Measurements from ENCODE around the gene CYP27B1.

The CYP27B1 gene

DNA sequence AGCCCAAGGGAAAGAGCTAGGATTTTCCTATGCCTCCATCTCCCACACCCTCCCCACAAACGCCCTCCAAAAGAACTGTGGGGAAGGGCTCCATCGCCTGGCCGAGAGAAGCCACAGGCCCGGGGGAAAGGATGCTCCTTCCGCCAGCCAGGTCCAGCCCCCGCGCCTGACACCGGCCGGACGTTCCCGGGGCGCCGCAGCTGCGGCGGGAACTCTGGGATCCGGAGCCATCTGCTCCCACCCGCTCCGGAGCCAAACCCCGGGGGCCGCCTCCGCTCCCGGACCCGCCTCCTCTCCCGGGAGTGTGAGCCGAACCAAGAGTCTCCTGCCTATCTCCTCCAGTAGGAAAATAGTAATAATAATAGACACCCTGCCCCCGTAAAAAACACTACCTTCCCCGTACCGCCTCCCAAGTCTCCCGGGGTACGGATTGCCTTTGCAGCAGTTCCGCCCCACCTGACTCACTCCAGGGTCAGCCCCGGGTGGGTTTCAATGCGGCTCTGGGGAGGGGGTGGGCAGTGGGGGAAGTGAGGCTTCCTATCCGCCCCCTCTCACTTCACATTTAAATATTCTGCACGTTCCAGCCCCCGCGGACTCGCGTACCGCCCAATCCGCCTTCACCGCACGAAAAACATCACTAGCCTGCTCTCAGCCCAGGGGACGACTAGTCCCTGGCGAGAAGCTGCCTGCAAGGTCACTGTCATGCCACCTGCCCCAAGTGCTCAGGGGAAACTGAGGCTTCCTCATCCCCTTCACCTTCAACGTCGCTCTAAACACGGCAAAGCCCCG is 30.7 kb downstream of the CYP27B1 start:
- DNase-seq (ENCODE audit: low read depth, low spot score): peak; percentile 50

DNA sequence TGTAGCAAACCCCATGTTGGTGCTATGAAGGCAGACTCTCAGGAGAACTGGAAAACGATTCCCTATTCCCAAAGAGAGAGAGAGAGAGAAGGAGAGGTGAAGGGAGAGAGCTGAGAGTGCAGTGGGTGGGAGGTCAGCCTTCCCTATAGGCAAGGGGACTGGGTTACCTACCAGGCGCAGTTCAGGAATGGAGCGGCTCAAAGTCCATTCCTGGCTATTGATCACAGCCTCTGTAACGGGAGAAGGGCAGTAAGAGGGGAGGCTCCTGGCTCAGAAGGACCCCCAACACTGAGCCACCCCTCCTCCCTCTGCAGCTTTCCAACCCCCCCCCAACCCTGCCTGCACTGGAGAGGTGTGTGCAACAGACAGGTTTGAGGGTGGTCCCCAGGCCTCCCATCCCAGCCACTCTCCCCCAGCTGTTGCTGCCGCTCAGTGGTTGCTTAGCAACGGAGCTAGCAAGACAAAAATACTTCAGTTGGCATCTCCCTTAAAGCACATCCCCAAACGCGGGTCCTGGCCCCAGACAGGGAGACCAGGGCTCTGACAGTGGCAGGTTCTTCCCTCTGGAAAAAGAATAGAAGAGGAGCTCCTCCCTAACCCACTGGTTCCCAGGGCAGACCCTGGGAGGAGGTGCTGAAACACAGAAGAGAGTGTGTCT is 31.6 kb downstream of the CYP27B1 start:
- peak; percentile 11 for DNase-seq (ENCODE audit: low read depth, low spot score)

GRCh38 chr12:57734591-57734990 is 32.3 kb downstream of the CYP27B1 start:
- DNase-seq (ENCODE audit: low read depth, low spot score): no peak

DNA sequence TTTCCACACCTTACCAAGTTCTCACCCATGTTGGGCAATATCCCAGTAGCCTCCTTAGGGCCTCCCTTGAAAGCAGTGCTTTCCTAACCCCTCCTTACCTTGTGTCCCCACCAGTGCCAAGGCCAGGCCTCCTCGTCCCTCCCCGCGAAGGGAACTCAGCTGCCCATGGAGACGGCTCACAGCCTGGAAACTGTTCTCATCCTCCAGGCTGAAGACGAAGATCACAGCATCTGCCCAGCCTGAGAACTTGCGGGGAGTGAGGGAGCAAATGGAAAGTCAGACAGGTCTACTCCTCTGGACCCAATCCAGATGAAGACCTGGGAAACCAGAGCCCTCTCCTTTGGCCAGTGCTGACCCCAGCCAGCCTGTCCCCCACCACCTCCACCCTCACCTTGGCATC is 33.0 kb downstream of the CYP27B1 start:
- no peak for DNase-seq (ENCODE audit: low read depth, low spot score)

DNA sequence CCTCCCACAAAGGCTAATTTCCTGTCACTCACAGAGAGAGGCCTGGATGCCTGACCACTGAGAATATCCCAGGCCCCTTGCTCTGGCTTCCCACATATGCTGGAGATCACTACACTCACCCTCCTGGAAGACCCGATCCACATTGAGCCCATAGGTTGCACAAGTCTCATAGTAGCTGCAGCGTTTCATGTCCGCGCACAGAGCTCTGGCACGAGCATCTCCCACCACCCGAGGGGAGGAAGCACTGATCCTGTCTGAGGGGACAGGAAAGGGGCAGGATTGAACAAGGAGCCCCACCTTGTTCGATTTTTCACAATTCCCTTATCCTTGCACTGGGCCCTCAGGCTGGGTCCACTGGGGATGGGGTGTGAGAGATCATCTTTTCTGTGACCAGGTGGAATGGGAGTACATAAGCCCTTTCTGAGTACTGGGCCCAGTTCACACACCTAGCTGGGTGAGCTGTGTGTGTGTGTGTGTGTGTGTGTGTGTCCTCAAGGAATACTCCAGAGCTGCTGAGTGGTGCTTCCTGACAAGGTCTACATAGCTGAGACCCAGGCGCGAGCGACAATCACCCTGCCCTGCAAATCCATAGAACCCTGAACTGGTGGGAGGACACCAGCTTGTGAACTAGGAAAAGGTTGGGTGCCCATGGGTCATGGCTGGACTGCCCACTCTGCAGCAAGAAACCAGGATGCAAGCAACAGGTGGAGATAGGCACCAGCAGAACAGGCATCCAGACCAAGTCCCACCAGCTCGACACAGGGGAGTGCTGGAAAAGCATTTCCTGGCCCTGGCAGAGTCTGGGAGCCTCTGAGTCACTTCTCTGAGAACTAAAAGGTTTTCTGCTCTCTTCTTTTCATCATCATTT is 33.9 kb downstream of the CYP27B1 start:
- DNase-seq (ENCODE audit: low read depth, low spot score): no peak

- DNase-seq (ENCODE audit: low read depth, low spot score): no peak
Observed at GRCh38 chr12:57732270-57732669, 34.6 kb downstream of the CYP27B1 start.

- DNase-seq (ENCODE audit: low read depth, low spot score): no peak
Observed at GRCh38 chr12:57731411-57732080, 35.3 kb downstream of the CYP27B1 start.

- DNase-seq (ENCODE audit: low read depth, low spot score): no peak
Observed at GRCh38 chr12:57730336-57731067, 36.4 kb downstream of the CYP27B1 start.

GRCh38 chr12:57729321-57729844 is 37.5 kb downstream of the CYP27B1 start:
- DNase-seq (ENCODE audit: low read depth, low spot score): no peak

- DNase-seq (ENCODE audit: low read depth, low spot score): peak; percentile 28
Observed at GRCh38 chr12:57727758-57728395, 39.0 kb downstream of the CYP27B1 start.

DNA sequence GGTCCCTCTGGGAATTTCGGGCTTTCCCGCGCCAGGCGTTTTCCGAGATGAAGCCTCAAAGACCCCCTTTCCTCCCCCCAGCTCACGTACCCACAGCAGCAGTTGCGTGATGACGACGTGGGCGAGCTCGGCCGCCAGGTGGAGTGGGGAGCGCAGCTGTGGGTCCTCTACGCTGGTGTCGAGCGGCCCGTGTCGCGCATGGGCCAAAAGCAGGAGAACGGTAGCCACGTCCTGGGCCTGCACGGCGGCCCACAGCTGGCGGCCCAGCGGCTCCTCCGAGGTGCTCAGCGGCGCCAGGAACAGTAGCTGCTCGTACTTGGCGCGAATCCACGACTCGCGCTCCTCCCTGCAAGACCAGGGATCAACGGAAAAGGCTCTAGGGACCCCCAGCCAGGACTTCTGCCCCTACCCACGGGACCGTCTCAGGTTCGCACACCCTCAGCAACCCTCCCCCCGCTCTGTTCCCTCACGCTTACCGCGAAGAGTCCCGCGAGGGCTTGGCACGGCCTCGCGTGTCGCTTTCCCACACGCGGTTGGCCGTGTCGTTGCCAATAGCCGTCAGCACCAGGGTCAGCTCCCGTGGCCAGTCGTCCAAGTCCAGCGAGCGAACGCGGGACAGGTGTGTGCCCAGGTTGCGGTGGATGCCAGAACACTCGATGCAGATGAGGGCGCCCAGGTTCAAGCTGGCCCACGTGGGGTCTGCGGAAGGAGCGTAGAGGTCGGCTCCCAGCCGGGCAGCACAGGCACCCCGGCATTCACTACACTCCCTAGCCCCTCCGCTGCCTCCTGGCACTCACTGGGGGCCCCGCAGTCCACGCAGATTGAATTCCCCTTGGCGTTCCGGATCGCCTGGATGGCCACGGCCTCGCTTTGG is 39.8 kb downstream of the CYP27B1 start:
- peak; percentile 55 for DNase-seq (ENCODE audit: low read depth, low spot score)

GRCh38 chr12:57726151-57726883 is 40.6 kb downstream of the CYP27B1 start:
- peak; percentile 88 for DNase-seq (ENCODE audit: low read depth, low spot score)

DNA sequence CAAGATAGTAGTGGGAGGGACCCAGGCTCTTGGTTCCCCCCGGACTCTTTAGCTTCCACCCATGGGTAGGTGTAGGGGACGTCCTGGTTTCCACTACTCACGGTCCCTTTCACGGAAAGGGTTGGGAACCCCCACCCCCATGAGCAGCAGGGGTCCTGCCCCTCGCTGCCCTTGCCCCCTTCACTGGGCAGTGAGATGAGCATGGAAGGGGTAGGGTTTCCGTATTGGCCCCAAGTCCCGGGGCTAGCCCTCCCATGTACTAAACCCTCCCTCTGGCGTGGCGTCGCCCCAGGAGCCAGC is 41.1 kb downstream of the CYP27B1 start:
- no peak for DNase-seq (ENCODE audit: low read depth, low spot score)

- no peak for DNase-seq (ENCODE audit: low read depth, low spot score)
Observed at GRCh38 chr12:57724936-57725740, 41.7 kb downstream of the CYP27B1 start.

DNA sequence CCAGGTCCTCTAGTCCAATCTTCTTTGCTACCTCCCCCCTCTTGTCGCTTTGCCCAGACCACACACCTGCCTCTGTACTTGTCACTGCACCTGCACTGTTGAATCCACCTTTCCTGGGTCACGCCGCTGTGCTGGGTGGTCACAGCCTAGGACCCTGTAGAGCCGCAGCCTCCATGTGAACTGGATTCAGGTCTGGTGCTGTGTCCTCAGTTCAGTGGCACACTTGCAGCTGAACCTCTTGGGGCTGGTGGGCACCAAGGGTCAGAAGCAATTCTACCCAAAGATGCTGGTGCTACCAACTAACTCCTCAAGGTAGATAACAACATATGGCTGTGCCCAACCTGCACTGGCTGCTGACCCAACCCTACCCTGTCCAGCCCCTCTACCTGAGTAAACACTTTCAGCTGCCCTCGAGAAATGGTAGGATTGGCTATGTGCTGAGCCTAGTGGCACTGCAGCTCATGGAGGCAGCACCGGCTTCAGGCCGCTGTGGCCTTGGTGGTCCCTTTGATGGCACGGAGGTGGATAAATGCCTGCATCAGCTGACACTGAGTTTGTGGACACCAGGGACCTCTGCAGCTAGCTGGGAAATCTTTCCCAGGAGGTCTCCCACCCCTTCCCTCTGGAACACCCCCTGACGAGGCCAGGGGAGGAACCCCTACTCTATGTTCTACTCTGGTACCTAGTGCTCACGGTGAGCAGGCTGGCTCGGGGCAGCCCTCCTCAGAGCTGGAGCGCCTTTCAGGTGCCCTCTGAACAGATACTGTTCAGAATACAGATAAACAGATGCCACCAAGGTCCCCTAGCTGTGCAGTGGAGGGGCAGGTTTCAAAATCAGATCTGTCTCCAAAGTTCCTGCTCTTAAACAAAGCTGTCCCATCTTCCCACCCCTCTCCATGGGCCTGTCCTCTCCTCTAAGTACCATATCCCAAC is 42.6 kb downstream of the CYP27B1 start:
- no peak for DNase-seq (ENCODE audit: low read depth, low spot score)

GRCh38 chr12:57723630-57723962 is 43.3 kb downstream of the CYP27B1 start:
- DNase-seq (ENCODE audit: low read depth, low spot score): no peak

All from astrocyte of the hippocampus (primary cell).